ENCODE measurements around the gene FOCAD. TPM values are rescaled to one million over a fixed set of nuclear protein-coding genes. Genes with fewer than 3 reads are reported as not detected.

FOCAD gene
- total RNA-seq, 1 experiment from 2014 or later: 17.1 TPM

GRCh38 chr9:20790721-20791120 is 106.7 kb downstream of the FOCAD start:
- no TSS peak for BruUV-seq (replicated peaks)
- Histone ChIP-seq H3K27ac (no peak overlapping the region), H3F3A (ENCODE audit: insufficient read depth, low read depth) (no peaks in the 10 kb centered on the region), H3K9me3 (ENCODE audit: insufficient read depth, low read depth) (no peaks in the 10 kb centered on the region), H3K27me3 (ENCODE audit: insufficient read depth, low read depth) (no peaks in the 10 kb centered on the region), H3K79me2 (ENCODE audit: low read depth) (no peaks in the 10 kb centered on the region), H4K20me1 (ENCODE audit: insufficient read depth) (no peaks in the 10 kb centered on the region), H3K4me3 (no peak overlapping the region), H3K4me2 (no peak overlapping the region), H2AFZ (no peak overlapping the region), H3K36me3 (ENCODE audit: low read depth) (no peaks in the 10 kb centered on the region), H3K4me1 (replicated peaks; ENCODE audit: insufficient read depth) (no peaks in the 10 kb centered on the region), H3K9me2 (ENCODE audit: insufficient read depth) (no peaks in the 10 kb centered on the region)
- no peak for DNase-seq
- ChIA-PET POLR2A (ENCODE audit: unreplicated experiment) (no interaction called here), CTCF (no interaction called here)
- TF ChIP-seq CTCF (conservative IDR thresholded peaks at IDR 0.05) (no peak), EZH2 (IDR thresholded peaks at IDR 0.05; ENCODE audit: low read depth) (no peak)
- intact Hi-C loops (cut with micrococcal nuclease; ENCODE audit: unreplicated experiment): no loop called here

GRCh38 chr9:20791682-20792081 is 107.6 kb downstream of the FOCAD start:
- TF ChIP-seq EZH2 (IDR thresholded peaks at IDR 0.05; ENCODE audit: low read depth) (no peak), CTCF (conservative IDR thresholded peaks at IDR 0.05) (no peak)
- CTCF ChIA-PET: no interaction called here

GRCh38 chr9:20804489-20805250 is 120.6 kb downstream of the FOCAD start:
- no peaks in the 10 kb centered on the region for H3K9me3 ChIP-seq (ENCODE audit: insufficient read depth, low read depth)
- H2AFZ ChIP-seq: no peak overlapping the region
- H3K27ac ChIP-seq: no peak overlapping the region
- intact Hi-C loops (cut with micrococcal nuclease; ENCODE audit: unreplicated experiment): no loop called here
- no peak overlapping the region for H3K4me2 ChIP-seq
- no peaks in the 10 kb centered on the region for H3K36me3 ChIP-seq (ENCODE audit: low read depth)
- no peaks in the 10 kb centered on the region for H3K79me2 ChIP-seq (ENCODE audit: low read depth)
- H3K4me1 ChIP-seq (replicated peaks; ENCODE audit: insufficient read depth): no peaks in the 10 kb centered on the region
- TF ChIP-seq CTCF (conservative IDR thresholded peaks at IDR 0.05): no peak
- no peak for TF ChIP-seq EZH2 (IDR thresholded peaks at IDR 0.05; ENCODE audit: low read depth)
- no peaks in the 10 kb centered on the region for H4K20me1 ChIP-seq (ENCODE audit: insufficient read depth)
- H3K27me3 ChIP-seq (ENCODE audit: insufficient read depth, low read depth): no peaks in the 10 kb centered on the region
- H3K9me2 ChIP-seq (ENCODE audit: insufficient read depth): no peaks in the 10 kb centered on the region
- no peaks in the 10 kb centered on the region for H3F3A ChIP-seq (ENCODE audit: insufficient read depth, low read depth)
- ChIA-PET POLR2A (ENCODE audit: unreplicated experiment) (no interaction called here), CTCF (no interaction called here)
- no peak overlapping the region for H3K4me3 ChIP-seq
- DNase-seq: no peak
- BruUV-seq (replicated peaks): no TSS peak

More at GRCh38 chr9:20791682-20792081, 107.6 kb downstream of the FOCAD start:
- H3K9me2 ChIP-seq (ENCODE audit: insufficient read depth): no peaks in the 10 kb centered on the region
- DNase-seq: no peak
- no peak overlapping the region for H3K4me3 ChIP-seq
- POLR2A ChIA-PET (ENCODE audit: unreplicated experiment): no interaction called here
- H3K27ac ChIP-seq: no peak overlapping the region
- no peak overlapping the region for H3K4me2 ChIP-seq
- H3K4me1 ChIP-seq (replicated peaks; ENCODE audit: insufficient read depth): no peaks in the 10 kb centered on the region
- intact Hi-C loops (cut with micrococcal nuclease; ENCODE audit: unreplicated experiment): no loop called here
- no peaks in the 10 kb centered on the region for H3K36me3 ChIP-seq (ENCODE audit: low read depth)
- no TSS peak for BruUV-seq (replicated peaks)
- H4K20me1 ChIP-seq (ENCODE audit: insufficient read depth): no peaks in the 10 kb centered on the region
- no peaks in the 10 kb centered on the region for H3K9me3 ChIP-seq (ENCODE audit: insufficient read depth, low read depth)
- no peak overlapping the region for H2AFZ ChIP-seq
- H3K79me2 ChIP-seq (ENCODE audit: low read depth): no peaks in the 10 kb centered on the region
- no peaks in the 10 kb centered on the region for H3K27me3 ChIP-seq (ENCODE audit: insufficient read depth, low read depth)
- no peaks in the 10 kb centered on the region for H3F3A ChIP-seq (ENCODE audit: insufficient read depth, low read depth)
